Gastrocnemius medialis (tissue), 4 donors: ENCODE results near the gene AP1S2. TPM values are rescaled to one million over a fixed set of nuclear protein-coding genes. Genes with fewer than 3 reads are reported as not detected.

Experiments
- ATAC-seq, 2 donors: fragments of 150-250 bp; one replicate each; pipeline ENCODE4 v1.9.1; 2016
- DNase-seq, 2 donors: peaks; one replicate each; pipeline ENCODE4 v3.0.0-alpha.2; 2019
- H3K27ac ChIP-seq, 4 donors: fragments of 200-600 bp; sonication (generic); 1 replicate in 1 of 4; 2 replicates in 3 of 4; pipeline ENCODE4 v1.5.1; 2016 to 2018; ENCODE audit warnings: mild to moderate bottlenecking in 2 of 4, moderate library complexity in 1 of 4
- H3K27me3 ChIP-seq, 3 donors: fragments of 200-600 bp; sonication (generic) in 2 of 3; 1 replicate in 1 of 3; 2 replicates in 2 of 3; pipeline versions ENCODE4 v1.5.1 to v1.6.0; 2016 to 2019; ENCODE audit warnings: mild to moderate bottlenecking in 1 of 3, moderate library complexity in 1 of 3
- H3K36me3 ChIP-seq, 2 donors: fragments of 200-600 bp; sonication (generic) in 1 of 2; one replicate each; pipeline ENCODE4 v1.5.1; 2017 to 2018
- H3K4me1 ChIP-seq, 2 donors: fragments of 200-600 bp; sonication (generic) in 1 of 2; one replicate each; pipeline ENCODE4 v1.5.1; 2016 to 2017; ENCODE audit warnings: mild to moderate bottlenecking in 2 of 2
- H3K4me3 ChIP-seq, 4 donors: fragments of 200-600 bp; sonication (generic) in 3 of 4; 1 replicate in 1 of 4; 2 replicates in 3 of 4; pipeline ENCODE4 v1.5.1; 2016 to 2019; ENCODE audit warnings: mild to moderate bottlenecking in 2 of 4
- H3K9me3 ChIP-seq, 3 donors: fragments of 200-600 bp; sonication (generic) in 2 of 3; 1 replicate in 1 of 3; 2 replicates in 2 of 3; pipeline ENCODE4 v1.5.1; 2016 to 2019
- POLR2A ChIP-seq, 2 donors: fragments of 450-650 bp; IDR thresholded peaks; one replicate each; pipeline ENCODE4 v1.6.1; 2017; ENCODE audit warnings: antibody characterized with exemption in 2 of 2, mild to moderate bottlenecking in 2 of 2, moderate library complexity in 2 of 2
- in situ Hi-C, 4 donors: fragments of 200-750 bp; cut with MboI; loops; one replicate each; pipeline versions ENCODE4 v1.15.0 to v1.8.0; 2017; ENCODE audit warnings: low sequenced_read_pairs in 4 of 4
- intact Hi-C: fragments of 100-400 bp; cut with DNase I; formaldehyde crosslinking; loops from one replicate; pipeline ENCODE4 v1.15.1; 2023; ENCODE audit warnings: low total_unique reads
- total RNA-seq, 4 donors: library from RNA; depleted of rRNA; stranded (reverse); fragments of >200 nt; gene quantifications; one replicate each; pipeline versions ENCODE4 v1.1.0 to v1.2.3, GENCODE V29; 2016
- TF ChIP-seq, protein P1 (sequence below), 5 experiments: fragments of 450-650 bp in 3 of 5; fragments of 200-600 bp in 2 of 5; sonication (generic) in 2 of 5; IDR thresholded peaks in 4 of 5; conservative IDR thresholded peaks in 1 of 5; 1 replicate in 4 of 5; 2 replicates in 1 of 5; pipeline ENCODE4 v1.5.1; 2016 to 2019; ENCODE audit warnings: antibody characterized with exemption in 5 of 5, mild to moderate bottlenecking in 3 of 5, moderate library complexity in 3 of 5

AP1S2 gene
- total RNA-seq, 4 donors from 2014 or later, result 79.8 to 155 (median 122) TPM

DNA sequence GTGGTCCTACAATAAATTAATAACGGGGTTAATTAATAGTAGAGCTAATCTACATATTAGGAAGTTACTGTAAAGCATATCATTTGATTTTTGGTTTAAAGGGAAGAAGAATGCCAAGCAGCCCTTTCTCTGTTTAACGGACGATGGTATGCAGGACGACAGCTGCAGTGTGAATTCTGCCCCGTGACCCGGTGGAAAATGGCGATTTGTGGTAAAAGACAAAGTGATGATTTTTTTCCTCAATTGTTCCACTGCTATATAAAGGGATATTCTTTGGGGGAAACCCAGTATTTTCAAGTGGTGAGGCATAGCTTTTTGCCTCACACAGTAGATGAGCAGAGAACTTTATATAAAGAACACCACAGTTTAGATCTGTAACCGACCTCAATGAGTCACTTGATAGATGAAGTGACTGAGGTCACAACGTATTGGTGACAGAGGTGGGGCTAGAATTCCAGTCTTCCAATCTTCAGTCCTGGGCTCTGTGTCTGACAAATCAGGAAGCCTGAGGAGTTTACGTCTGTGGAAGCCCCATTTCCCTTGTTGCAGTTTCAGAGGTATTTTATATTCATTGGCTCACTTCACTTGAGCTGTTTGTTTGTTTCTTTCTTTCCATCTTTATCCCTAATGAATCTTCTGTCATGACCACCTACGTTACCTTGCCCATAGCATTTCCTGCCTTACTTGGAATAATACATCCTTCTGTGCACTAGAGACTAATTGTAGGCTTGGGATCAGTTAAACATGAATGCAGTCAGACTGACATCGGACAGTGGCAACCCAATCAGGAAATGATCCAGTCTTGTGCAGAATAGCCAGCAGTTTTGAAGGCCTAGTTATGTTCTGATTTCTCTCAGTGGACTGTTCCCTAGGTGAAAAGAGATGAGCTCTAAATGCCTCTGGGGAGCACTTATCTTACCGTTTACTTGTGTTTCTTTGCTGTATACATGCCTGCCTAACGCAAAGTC lies 34.2 kb downstream of the AP1S2 start:
- H3K4me1 ChIP-seq, result no peaks in the 10 kb centered on the region
- no peaks in the 10 kb centered on the region for H3K9me3 ChIP-seq
- no peaks in the 10 kb centered on the region for H3K27me3 ChIP-seq
- intact Hi-C loops (no loop called here), in situ Hi-C loops (loop anchor here in 1 of 4 donors (25.0 kb wide), 1 partner anchor 92 kb away; no protein-coding TSS in a partner anchor)
- no peak for ATAC-seq
- TF ChIP-seq, protein P1, sequence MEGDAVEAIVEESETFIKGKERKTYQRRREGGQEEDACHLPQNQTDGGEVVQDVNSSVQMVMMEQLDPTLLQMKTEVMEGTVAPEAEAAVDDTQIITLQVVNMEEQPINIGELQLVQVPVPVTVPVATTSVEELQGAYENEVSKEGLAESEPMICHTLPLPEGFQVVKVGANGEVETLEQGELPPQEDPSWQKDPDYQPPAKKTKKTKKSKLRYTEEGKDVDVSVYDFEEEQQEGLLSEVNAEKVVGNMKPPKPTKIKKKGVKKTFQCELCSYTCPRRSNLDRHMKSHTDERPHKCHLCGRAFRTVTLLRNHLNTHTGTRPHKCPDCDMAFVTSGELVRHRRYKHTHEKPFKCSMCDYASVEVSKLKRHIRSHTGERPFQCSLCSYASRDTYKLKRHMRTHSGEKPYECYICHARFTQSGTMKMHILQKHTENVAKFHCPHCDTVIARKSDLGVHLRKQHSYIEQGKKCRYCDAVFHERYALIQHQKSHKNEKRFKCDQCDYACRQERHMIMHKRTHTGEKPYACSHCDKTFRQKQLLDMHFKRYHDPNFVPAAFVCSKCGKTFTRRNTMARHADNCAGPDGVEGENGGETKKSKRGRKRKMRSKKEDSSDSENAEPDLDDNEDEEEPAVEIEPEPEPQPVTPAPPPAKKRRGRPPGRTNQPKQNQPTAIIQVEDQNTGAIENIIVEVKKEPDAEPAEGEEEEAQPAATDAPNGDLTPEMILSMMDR (IDR thresholded peaks at IDR 0.05 in 4 of 5, conservative IDR thresholded peaks at IDR 0.05 in 1 of 5), result no peak
- TF ChIP-seq POLR2A (IDR thresholded peaks at IDR 0.05), result no peak
- H3K4me3 ChIP-seq, result no peak overlapping the region
- no peak overlapping the region for H3K27ac ChIP-seq
- H3K36me3 ChIP-seq, result peaks cover 0 to 30% of the 10 kb centered on the region in 2 donors
- DNase-seq, result no peak

DNA sequence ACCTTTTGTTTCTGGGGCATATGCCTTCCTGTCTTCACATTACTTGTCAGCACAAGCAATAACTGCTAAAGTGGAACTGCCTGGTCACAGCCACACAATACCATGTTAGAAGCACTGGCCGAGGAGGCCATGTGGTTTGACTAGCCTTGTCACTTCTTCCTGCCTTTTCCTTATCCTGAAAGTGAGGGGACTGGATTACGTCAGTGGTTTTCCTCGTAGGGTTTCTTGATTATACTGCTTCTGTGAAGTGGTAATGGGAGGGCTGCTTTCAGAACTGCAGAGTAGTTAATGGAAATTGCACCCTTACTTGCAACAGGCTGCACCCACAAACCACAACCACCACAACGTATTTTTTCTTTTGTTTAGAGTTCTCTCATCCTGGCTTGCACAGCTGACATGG lies 37.7 kb downstream of the AP1S2 start:
- Histone ChIP-seq H3K27me3 (no peaks in the 10 kb centered on the region), H3K4me1 (no peaks in the 10 kb centered on the region), H3K36me3 (peaks cover 0 to 30% of the 10 kb centered on the region in 2 donors), H3K4me3 (no peak overlapping the region), H3K27ac (no peak overlapping the region), H3K9me3 (no peaks in the 10 kb centered on the region)
- in situ Hi-C loops, result loop anchor here in 1 of 4 donors (25.0 kb wide), 1 partner anchor 95 kb away; no protein-coding TSS in a partner anchor
- ATAC-seq (no peak), DNase-seq (no peak)
- TF ChIP-seq, protein P1 (IDR thresholded peaks at IDR 0.05 in 4 of 5, conservative IDR thresholded peaks at IDR 0.05 in 1 of 5), result no peak
- no peak for TF ChIP-seq POLR2A (IDR thresholded peaks at IDR 0.05)
- intact Hi-C loops, result no loop called here

DNA sequence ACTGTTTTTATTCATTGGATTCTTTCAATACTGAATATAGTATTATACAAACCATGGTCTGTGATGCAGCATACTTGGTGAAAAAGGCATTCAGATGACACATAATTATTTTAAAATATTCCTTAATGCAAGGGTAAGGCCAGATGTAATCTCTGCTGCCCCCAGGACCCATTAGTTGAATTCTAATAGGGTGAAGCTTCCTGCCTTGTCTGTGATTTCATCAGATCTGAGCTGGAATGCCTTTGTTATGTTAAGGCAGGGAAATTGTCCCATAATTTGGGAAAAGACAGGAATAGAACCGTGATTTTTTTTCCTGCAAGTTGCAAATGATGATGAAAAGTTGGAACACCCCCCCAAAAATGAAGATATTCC lies 38.2 kb downstream of the AP1S2 start:
- no peak for TF ChIP-seq POLR2A (IDR thresholded peaks at IDR 0.05)
- Histone ChIP-seq H3K4me1 (no peaks in the 10 kb centered on the region), H3K27ac (no peak overlapping the region), H3K36me3 (peaks cover 0 to 35% of the 10 kb centered on the region in 2 donors), H3K9me3 (no peaks in the 10 kb centered on the region), H3K27me3 (no peaks in the 10 kb centered on the region), H3K4me3 (no peak overlapping the region)
- in situ Hi-C loops, result loop anchor here in 1 of 4 donors (25.0 kb wide), 1 partner anchor 96 kb away; no protein-coding TSS in a partner anchor
- intact Hi-C loops, result no loop called here
- no peak for ATAC-seq
- DNase-seq, result no peak

DNA sequence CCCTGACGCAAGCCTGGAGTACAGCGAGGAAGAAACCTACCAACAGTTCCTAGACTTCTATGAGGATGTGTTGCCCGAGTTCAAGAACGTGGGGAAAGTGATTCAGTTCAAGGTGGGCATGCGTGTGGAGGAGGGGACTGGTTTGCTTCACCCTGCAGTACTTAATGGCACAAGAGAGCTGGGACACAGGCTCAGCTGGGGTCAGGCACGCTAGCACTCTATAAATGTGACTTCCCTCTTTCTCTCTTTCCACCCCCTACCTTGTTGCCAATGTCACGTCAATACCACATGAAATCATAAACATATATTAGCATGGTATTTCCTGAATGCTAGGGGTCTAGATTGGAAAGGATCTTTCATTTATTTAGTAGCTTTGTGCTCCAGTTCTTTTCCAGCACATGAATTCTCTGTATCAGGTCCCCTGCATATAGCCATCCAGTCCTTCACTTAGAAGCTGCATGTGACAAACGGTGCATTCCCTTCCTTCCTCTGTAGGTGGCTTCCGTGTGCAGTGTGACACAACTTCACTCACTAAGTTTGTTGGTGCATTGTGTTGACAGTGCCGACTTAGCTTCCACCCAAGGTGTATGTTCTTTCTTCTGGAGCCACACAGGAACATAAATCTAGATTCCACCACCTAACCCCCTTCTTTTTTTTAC lies 38.7 kb downstream of the AP1S2 start:
- H3K27ac ChIP-seq, result no peak overlapping the region
- H3K4me3 ChIP-seq, result no peak overlapping the region
- in situ Hi-C loops, result loop anchor here in 1 of 4 donors (25.0 kb wide), 1 partner anchor 96 kb away; no protein-coding TSS in a partner anchor
- no peaks in the 10 kb centered on the region for H3K4me1 ChIP-seq
- intact Hi-C loops, result no loop called here
- no peak for TF ChIP-seq POLR2A (IDR thresholded peaks at IDR 0.05)
- TF ChIP-seq, protein P1 (IDR thresholded peaks at IDR 0.05 in 4 of 5, conservative IDR thresholded peaks at IDR 0.05 in 1 of 5), result no peak
- no peaks in the 10 kb centered on the region for H3K27me3 ChIP-seq
- no peaks in the 10 kb centered on the region for H3K9me3 ChIP-seq
- DNase-seq, result no peak
- H3K36me3 ChIP-seq, result peaks cover 0 to 33% of the 10 kb centered on the region in 2 donors
- peak in 1 of 2 donors; percentile 44 for ATAC-seq
